Measurements from ENCODE around the gene ZNRF3.

GRCh38 chr22:29055192-29055830 is 171.9 kb downstream of the ZNRF3 start:
- no peak for TF ChIP-seq EZH2 (IDR thresholded peaks at IDR 0.05; ENCODE audit: borderline replicate concordance, low read depth, low read length, severe bottlenecking)
- TF ChIP-seq CTCF (IDR thresholded peaks at IDR 0.05; ENCODE audit: borderline replicate concordance, extremely low read depth, low read length, poor library complexity, severe bottlenecking) = no peak
